OCI-LY7 (cell line): Measurements from ENCODE around the gene ACACA. TPM values are rescaled to one million over a fixed set of nuclear protein-coding genes. Genes with fewer than 3 reads are reported as not detected.

Experiments
- BruUV-seq: library from RNA; stranded (reverse); fragments of 400-500 nt; replicated peaks from 2 replicates; lab custom pipeline; 2021; lab: Mats Ljungman, UMichigan
- CTCF ChIA-PET: fragments of 300-600 bp; sonication (Branson Sonifier 250); formaldehyde crosslinking; loops from one replicate; lab custom pipeline; 2022; ENCODE audit warnings: antibody characterized with exemption; ENCODE audit not compliant: unreplicated experiment; lab: Charles Lee
- POLR2A ChIA-PET: fragments of 300-600 bp; sonication (Branson Sonifier 250); formaldehyde crosslinking; loops from one replicate; lab custom pipeline; 2022; ENCODE audit warnings: antibody characterized with exemption; lab: Charles Lee
- DNase-seq: peaks from one replicate; pipeline ENCODE4 v3.0.0-alpha.2; 2015; ENCODE audit warnings: low spot score
- H2AFZ ChIP-seq: fragments of 200-600 bp; sonication (generic), shearing (Covaris generic); 2 replicates; pipeline ENCODE4 v1.6.1; 2014; ENCODE audit warnings: mild to moderate bottlenecking, antibody characterized with exemption, low read length, moderate library complexity
- H3K27ac ChIP-seq: fragments of 200-600 bp; sonication (generic); 2 replicates; pipeline ENCODE4 v1.5.1; 2014; ENCODE audit warnings: mixed run types, low read depth, mild to moderate bottlenecking, moderate library complexity, low read length, inconsistent platforms; ENCODE audit not compliant: poor library complexity, severe bottlenecking
- H3K36me3 ChIP-seq: fragments of 200-600 bp; sonication (generic); 2 replicates; pipeline ENCODE4 v1.6.1; 2014; ENCODE audit warnings: mild to moderate bottlenecking, antibody characterized with exemption, low read length, moderate library complexity, mixed read lengths; ENCODE audit not compliant: insufficient read depth
- H3K4me1 ChIP-seq: fragments of 200-600 bp; sonication (generic); 2 replicates; pipeline ENCODE4 v1.5.1; 2014; ENCODE audit warnings: mild to moderate bottlenecking, low read length; ENCODE audit not compliant: insufficient read depth, poor library complexity, severe bottlenecking
- H3K4me2 ChIP-seq: fragments of 200-600 bp; sonication (generic); 2 replicates; pipeline ENCODE4 v1.6.1; 2014; ENCODE audit warnings: mild to moderate bottlenecking, low read length
- H3K4me3 ChIP-seq: fragments of 200-600 bp; sonication (generic); 2 replicates; pipeline ENCODE4 v1.5.1; 2014; ENCODE audit warnings: mild to moderate bottlenecking, low read depth, low read length; ENCODE audit not compliant: poor library complexity, severe bottlenecking
- H3K79me2 ChIP-seq: fragments of 200-600 bp; sonication (generic); 2 replicates; pipeline ENCODE4 v1.6.1; 2016; ENCODE audit warnings: low read depth, mild to moderate bottlenecking, low read length, moderate library complexity, mixed read lengths; ENCODE audit not compliant: insufficient read depth
- H3K9me2 ChIP-seq: fragments of 200-600 bp; sonication (generic); 2 replicates; pipeline ENCODE4 v1.6.1; 2016; ENCODE audit warnings: mild to moderate bottlenecking, low read length, mixed read lengths; ENCODE audit not compliant: insufficient read depth
- H3K9me3 ChIP-seq: fragments of 200-600 bp; sonication (generic); 2 replicates; pipeline ENCODE4 v1.6.1; 2014; ENCODE audit warnings: mild to moderate bottlenecking, mixed run types, low read length, mixed read lengths
- H4K20me1 ChIP-seq: fragments of 200-600 bp; sonication (generic); 2 replicates; pipeline ENCODE4 v1.6.1; 2014; ENCODE audit warnings: mild to moderate bottlenecking, antibody characterized with exemption, low read length, moderate library complexity, mixed read lengths; ENCODE audit not compliant: insufficient read depth
- CTCF ChIP-seq: fragments of 200-600 bp; sonication (generic); conservative IDR thresholded peaks from 2 replicates; pipeline ENCODE4 v1.5.1; 2014; ENCODE audit warnings: mild to moderate bottlenecking, antibody characterized with exemption, low read length, moderate library complexity, mixed read lengths
- EZH2phosphoT487 ChIP-seq: fragments of 200-600 bp; sonication (generic); IDR thresholded peaks from 2 replicates; pipeline ENCODE4 v1.6.1; 2018; ENCODE audit warnings: low read depth, borderline replicate concordance, mild to moderate bottlenecking, mixed run types, antibody characterized with exemption, low read length, moderate library complexity, mixed read lengths
- intact Hi-C: fragments of 100-400 bp; cut with micrococcal nuclease; formaldehyde crosslinking; loops from one replicate; pipeline ENCODE4 v1.10.0; 2022; ENCODE audit not compliant: unreplicated experiment
- total RNA-seq, 2 experiments: library from RNA; depleted of rRNA in 1 of 2; stranded (reverse); fragments of >200 nt in 1 of 2; shearing (Covaris generic) in 1 of 2; gene quantifications; 2 replicates each; pipeline ENCODE4 v1.2.3, GENCODE V29; 2014 to 2022

ACACA gene
- total RNA-seq, 2 experiments from 2014 or later = 32.1 to 98.3 TPM

- POLR2A ChIA-PET = no interaction called here
- CTCF ChIA-PET = interaction anchor here (0.5 kb wide), 1 partner anchor 86 kb away, joined by 3 read pairs; no protein-coding TSS in a partner anchor
- Histone ChIP-seq H3K79me2 (no peaks in the 10 kb centered on the region), H3K4me2 (no peak overlapping the region), H4K20me1 (no peaks in the 10 kb centered on the region), H3K9me2 (no peaks in the 10 kb centered on the region), H2AFZ (no peak overlapping the region), H3K9me3 (no peaks in the 10 kb centered on the region), H3K4me1 (no peaks in the 10 kb centered on the region), H3K27ac (no peak overlapping the region), H3K36me3 (no peaks in the 10 kb centered on the region), H3K4me3 (no peak overlapping the region)
- TF ChIP-seq CTCF (no peak), EZH2phosphoT487 (no peak)
- no peak for DNase-seq
- BruUV-seq = no TSS peak
- intact Hi-C loops = no loop called here
Observed at GRCh38 chr17:37368577-37368976, 38.1 kb downstream of the ACACA start.

GRCh38 chr17:37365589-37365988 is 41.0 kb downstream of the ACACA start:
- H3K4me3 ChIP-seq = no peak overlapping the region
- no TSS peak for BruUV-seq
- no peak for DNase-seq
- CTCF ChIA-PET = no interaction called here
- no peaks in the 10 kb centered on the region for H3K9me2 ChIP-seq
- intact Hi-C loops = no loop called here
- POLR2A ChIA-PET = no interaction called here
- H3K79me2 ChIP-seq = no peaks in the 10 kb centered on the region
- H3K4me1 ChIP-seq = no peaks in the 10 kb centered on the region
- H3K36me3 ChIP-seq = no peaks in the 10 kb centered on the region
- no peak overlapping the region for H3K27ac ChIP-seq
- TF ChIP-seq CTCF (no peak), EZH2phosphoT487 (no peak)
- no peak overlapping the region for H2AFZ ChIP-seq
- H3K9me3 ChIP-seq = no peaks in the 10 kb centered on the region
- no peak overlapping the region for H3K4me2 ChIP-seq
- H4K20me1 ChIP-seq = no peaks in the 10 kb centered on the region

GRCh38 chr17:37361543-37361942 is 45.1 kb downstream of the ACACA start:
- H3K4me1 ChIP-seq = peaks cover 26% of the 10 kb centered on the region
- no peak overlapping the region for H3K27ac ChIP-seq
- no peaks in the 10 kb centered on the region for H3K9me2 ChIP-seq
- H3K4me2 ChIP-seq = no peak overlapping the region
- no peak for DNase-seq
- 0 out of 2 replicates have a peak, but pooled peaks cover 6% of the 10 kb centered on the region for H4K20me1 ChIP-seq
- peaks cover 21% of the 10 kb centered on the region for H3K79me2 ChIP-seq
- no peak overlapping the region for H3K4me3 ChIP-seq
- BruUV-seq = no TSS peak
- H2AFZ ChIP-seq = no peak overlapping the region
- 0 out of 2 replicates have a peak, but pooled peaks cover 9% of the 10 kb centered on the region for H3K36me3 ChIP-seq
- intact Hi-C loops = no loop called here
- TF ChIP-seq CTCF = no peak
- no peaks in the 10 kb centered on the region for H3K9me3 ChIP-seq
- CTCF ChIA-PET = no interaction called here
- POLR2A ChIA-PET = interaction anchor here (0.6 to 1.5 kb wide), 3 partner anchors 9 to 43 kb away, joined by 3 to 4 read pairs (median 3); no protein-coding TSS in a partner anchor
